Activated naive CD4-positive, alpha-beta T cell treated with anti-CD3 and anti-CD28 coated beads, Interleukin-2, amount 10 ng/mL, durations not matched to agents 7 days and 5 days (primary cell): ENCODE measurements around the gene SPDYE1.
A peak's percentile ranks its signal among the peaks of the same experiment; 100 is the strongest.
"Not testable (repeated sequence)": the region's sequence is repeated elsewhere in the genome, so short reads cannot be mapped to it uniquely, and the experiment has no call there.

ENCODE experiments used
- CTCF ChIA-PET: fragments of 350-600 bp; sonication (Branson Sonifier 250); formaldehyde crosslinking; loops from one replicate; lab custom pipeline; 2021; ENCODE audit warnings: antibody characterized with exemption; lab: Charles Lee
- DNase-seq: peaks from one replicate; pipeline ENCODE4 v3.0.0-alpha.2; 2020
- H3K27ac Mint-ChIP-seq: one replicate; pipeline ENCODE4 v1.8.0; 2021; ENCODE audit warnings: mild to moderate bottlenecking, moderate library complexity, mixed read lengths
- H3K27me3 Mint-ChIP-seq: one replicate; pipeline ENCODE4 v1.8.0; 2021; ENCODE audit warnings: mild to moderate bottlenecking, mixed read lengths
- H3K36me3 Mint-ChIP-seq: one replicate; pipeline ENCODE4 v1.8.0; 2021; ENCODE audit warnings: mixed read lengths
- H3K4me1 Mint-ChIP-seq: one replicate; pipeline ENCODE4 v1.8.0; 2021; ENCODE audit warnings: mixed read lengths
- H3K4me3 Mint-ChIP-seq: one replicate; pipeline ENCODE4 v1.8.0; 2021; ENCODE audit warnings: mild to moderate bottlenecking, moderate library complexity, mixed read lengths
- H3K9me3 Mint-ChIP-seq: one replicate; pipeline ENCODE4 v1.8.0; 2021; ENCODE audit warnings: mixed read lengths

SPDYE1 gene

DNA sequence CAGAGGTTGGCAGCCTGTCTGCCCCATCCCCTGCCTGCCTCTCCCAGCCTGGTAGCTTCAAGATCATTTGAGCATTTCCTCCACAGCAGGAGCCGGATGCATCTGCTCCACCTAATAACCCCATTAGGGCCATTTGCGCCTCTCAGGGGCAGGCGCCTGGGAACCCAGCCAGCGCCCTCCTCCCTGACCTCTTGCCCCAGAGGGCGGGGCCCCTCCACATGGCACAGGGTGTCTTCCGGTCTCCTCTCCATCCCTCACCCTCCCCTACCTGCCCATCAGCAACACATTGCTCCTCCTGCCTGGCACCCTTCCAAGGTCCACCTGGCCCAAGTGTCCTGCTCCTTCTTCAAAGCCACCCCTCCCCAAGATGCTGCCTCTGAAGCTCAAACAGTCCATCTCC is 14.8 kb upstream of the SPDYE1 start:
- H3K27ac Mint-ChIP-seq, H3K4me1 Mint-ChIP-seq, H3K36me3 Mint-ChIP-seq, H3K9me3 Mint-ChIP-seq, H3K4me3 Mint-ChIP-seq, DNase-seq, CTCF ChIA-PET, H3K27me3 Mint-ChIP-seq: not testable (repeated sequence)

DNA sequence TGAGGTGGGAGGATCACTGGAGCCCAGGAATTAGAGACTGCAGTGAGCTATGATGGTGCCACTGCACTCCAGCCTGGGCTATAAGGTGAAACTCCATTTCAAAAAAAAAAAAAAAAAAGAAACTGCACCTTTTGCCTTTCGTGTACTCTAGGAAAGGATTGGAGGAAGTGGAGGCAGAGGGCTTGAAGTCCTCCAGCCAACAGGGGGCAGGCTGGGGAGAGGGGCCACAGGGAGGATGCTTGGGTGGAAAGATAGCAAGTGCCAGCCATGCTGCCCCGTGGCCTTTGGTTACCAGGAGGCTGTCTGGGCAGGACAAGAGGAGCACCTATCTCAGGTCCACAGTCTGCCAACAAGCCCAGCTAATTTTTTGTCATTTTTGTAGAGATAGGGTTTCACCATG is 14.0 kb upstream of the SPDYE1 start:
- not testable (repeated sequence) for H3K36me3 Mint-ChIP-seq, H3K27ac Mint-ChIP-seq, H3K4me3 Mint-ChIP-seq

DNA sequence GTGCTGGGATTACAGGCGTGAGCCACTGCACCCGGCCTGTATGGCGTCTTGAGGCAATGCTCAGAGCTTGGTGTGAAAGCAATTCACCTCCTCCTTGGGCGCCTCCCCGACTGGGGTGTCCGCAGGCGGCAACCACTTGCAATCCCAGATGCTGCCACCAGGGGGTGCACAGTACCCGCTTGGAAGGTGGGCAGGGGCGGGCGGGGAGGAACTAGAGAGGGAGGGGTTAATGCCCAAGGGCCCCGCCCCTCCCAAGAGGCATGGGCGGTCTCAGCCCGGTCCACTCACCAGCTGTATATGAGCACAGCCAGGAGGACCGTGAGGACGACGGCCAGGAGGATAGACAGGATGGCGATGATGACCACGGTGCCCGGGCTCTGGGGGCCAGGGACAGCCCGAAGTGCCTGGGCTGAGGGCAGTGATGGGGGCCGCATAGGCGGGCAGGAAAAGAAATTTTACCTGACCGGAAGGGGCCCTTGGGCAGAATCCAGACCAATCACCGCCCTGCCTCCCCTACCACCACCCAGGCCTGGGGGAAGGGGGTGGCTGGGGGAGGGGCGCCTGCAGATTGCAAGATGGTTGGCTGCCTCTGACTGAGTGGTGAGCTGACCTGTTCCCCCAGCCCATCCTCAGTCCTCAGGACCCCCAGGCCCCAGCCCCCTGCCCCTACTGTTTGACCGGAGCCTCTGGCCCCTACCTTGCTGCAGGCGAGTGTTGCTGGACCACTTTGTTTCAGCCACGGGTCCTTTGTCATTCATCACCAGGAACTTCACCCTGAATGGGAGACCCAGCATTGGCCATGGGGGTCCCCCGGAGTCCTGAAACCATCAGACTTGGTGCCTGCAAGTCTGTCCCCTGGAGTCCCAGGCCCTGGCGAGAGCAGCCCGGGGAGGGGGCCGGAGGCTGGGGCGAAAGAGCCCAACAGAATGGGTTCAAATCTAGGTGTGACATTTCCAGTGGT is 11.5 kb upstream of the SPDYE1 start:
- H3K36me3 Mint-ChIP-seq, H3K27ac Mint-ChIP-seq, H3K27me3 Mint-ChIP-seq, CTCF ChIA-PET, H3K9me3 Mint-ChIP-seq, H3K4me1 Mint-ChIP-seq, H3K4me3 Mint-ChIP-seq: not testable (repeated sequence)
- peak; percentile 88 for DNase-seq

More for the DNA sequence above, 14.0 kb upstream of the SPDYE1 start:
- H3K9me3 Mint-ChIP-seq, H3K27me3 Mint-ChIP-seq, H3K4me1 Mint-ChIP-seq, DNase-seq, CTCF ChIA-PET: not testable (repeated sequence)

DNA sequence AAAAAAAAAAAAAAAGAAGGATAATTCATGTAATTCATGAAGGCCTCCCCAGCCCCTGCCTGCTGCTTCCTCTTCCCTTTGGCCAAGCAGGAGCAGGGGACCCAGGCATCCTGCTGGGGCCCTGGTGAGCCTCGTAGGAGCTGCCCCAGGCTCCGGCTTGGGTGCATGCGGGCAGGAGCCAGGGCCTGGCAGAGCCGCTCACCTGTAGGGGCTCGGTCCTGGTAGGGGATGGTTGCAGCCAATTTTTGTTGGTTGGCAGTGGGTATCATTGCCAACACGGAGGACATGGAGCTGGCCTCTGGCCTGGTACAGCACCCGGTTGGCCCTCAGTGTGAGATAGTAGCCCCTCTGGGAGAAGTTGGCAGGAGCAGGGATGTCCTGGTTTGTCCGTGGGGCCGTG is 10.2 kb upstream of the SPDYE1 start:
- H3K27me3 Mint-ChIP-seq, H3K4me3 Mint-ChIP-seq, H3K27ac Mint-ChIP-seq, DNase-seq, H3K36me3 Mint-ChIP-seq, H3K4me1 Mint-ChIP-seq, CTCF ChIA-PET, H3K9me3 Mint-ChIP-seq: not testable (repeated sequence)

DNA sequence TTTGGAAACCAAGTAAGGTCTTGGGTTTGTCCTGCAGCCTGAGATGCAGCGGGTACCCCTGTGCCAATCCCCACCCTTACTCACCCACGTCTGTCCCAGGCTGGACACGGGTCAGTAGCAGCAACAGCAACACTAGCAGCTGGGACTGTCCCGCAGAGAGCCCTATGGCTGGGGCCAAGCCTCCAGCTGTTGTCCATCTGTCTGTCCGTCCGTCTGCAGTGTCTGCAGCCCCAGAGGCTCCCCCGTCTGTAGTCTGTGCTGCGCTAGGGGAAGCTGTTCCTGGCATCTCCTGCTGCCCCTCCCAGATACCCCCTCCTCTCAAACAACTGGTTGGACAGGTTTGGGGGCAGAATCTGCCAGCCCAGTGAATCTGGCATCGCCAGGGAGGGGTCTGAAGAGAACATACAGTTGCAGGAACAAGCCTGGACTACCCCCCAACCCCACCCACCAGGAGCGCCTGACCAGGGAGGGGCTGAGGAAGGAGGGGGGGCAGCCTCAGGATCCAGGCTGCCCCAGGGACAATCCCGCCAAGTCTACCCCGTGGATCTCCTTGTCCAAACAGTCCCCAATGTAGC is 7.6 kb upstream of the SPDYE1 start:
- CTCF ChIA-PET, H3K4me1 Mint-ChIP-seq, H3K9me3 Mint-ChIP-seq, H3K4me3 Mint-ChIP-seq, DNase-seq, H3K27me3 Mint-ChIP-seq, H3K36me3 Mint-ChIP-seq, H3K27ac Mint-ChIP-seq: not testable (repeated sequence)

DNA sequence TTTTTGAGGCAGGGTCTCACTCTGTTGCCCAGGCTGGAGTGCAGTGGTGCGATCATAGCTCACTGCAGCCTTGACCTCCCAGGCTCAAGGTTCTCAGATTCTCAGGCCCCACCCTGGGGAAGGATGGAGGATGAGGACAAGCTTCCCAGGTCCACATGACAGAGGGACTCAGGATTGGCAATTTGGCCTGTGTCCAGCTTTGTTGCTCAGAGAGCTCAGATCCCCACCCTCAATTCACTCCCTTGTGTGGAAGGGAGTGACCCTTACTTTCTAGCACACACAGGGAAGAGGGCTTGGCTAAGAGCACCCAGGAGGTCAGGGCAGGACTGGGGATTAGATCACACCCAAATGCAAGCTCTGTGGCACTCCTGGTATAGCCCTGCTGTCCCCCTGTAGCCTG is 6.9 kb upstream of the SPDYE1 start:
- H3K27ac Mint-ChIP-seq, H3K4me1 Mint-ChIP-seq, H3K36me3 Mint-ChIP-seq, DNase-seq, H3K27me3 Mint-ChIP-seq, H3K4me3 Mint-ChIP-seq, H3K9me3 Mint-ChIP-seq, CTCF ChIA-PET: not testable (repeated sequence)

DNA sequence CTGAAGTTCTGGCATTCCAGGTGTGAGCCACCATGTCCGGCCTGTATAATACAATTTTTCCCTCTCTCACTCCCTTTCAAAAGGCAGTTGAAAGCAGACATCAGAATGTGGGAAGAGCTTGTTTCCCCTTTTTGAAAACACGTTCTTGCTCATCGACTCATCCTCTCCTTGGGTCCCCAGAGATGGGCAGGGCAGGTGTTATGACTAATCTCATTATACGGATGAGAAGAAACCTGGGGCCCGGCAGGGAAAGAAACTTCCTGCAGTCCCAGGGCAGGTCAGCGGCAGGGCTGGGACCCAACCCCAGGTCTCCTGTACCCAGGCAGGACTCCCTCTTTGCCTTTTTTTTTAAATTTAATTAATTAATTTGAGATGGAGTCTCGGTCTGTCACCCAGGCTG is 4.8 kb upstream of the SPDYE1 start:
- H3K36me3 Mint-ChIP-seq, H3K9me3 Mint-ChIP-seq, H3K27ac Mint-ChIP-seq, DNase-seq, H3K4me3 Mint-ChIP-seq, H3K4me1 Mint-ChIP-seq, CTCF ChIA-PET, H3K27me3 Mint-ChIP-seq: not testable (repeated sequence)

DNA sequence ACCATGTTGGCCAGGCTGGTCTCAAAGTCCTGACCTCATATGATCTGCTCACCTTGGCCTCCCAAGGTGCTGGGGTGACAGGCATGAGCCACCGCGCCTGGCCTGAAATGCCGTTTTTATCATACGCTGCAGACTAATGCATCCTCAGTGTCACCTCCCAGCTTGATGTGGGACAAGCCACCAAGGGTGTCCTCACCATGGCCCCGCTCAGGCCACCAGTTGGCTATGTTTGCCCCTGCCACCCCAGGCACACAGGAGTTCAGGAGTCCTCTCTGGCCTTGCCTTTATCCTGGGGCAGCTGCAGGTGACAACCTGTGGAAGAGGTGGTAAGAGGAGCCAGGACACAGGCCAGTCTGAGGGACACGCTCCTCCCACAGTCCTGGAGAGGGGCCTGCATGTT is 3.0 kb upstream of the SPDYE1 start:
- DNase-seq, CTCF ChIA-PET, H3K4me1 Mint-ChIP-seq, H3K36me3 Mint-ChIP-seq, H3K27me3 Mint-ChIP-seq, H3K9me3 Mint-ChIP-seq, H3K27ac Mint-ChIP-seq, H3K4me3 Mint-ChIP-seq: not testable (repeated sequence)

DNA sequence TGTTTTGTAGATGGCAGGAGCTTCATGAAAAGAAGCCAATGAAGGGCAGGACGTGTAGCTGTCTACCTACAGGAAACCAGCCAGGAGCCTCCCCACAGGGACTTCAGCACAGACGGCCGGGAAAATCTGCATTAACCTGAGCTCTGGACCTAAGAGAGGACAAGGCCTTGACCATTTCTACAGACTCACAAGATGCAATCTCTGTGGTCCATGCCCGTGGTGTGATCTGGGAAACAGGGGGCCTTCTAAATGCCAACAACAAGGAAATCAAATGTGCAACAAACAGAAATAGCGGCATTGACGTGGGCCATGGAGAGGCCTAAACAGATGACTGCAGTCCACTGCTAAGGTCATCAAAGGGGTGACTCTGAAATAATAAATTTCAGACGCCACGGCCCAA is 14.4 kb downstream of the SPDYE1 start:
- H3K9me3 Mint-ChIP-seq, H3K27me3 Mint-ChIP-seq, H3K4me1 Mint-ChIP-seq, H3K27ac Mint-ChIP-seq, CTCF ChIA-PET, H3K36me3 Mint-ChIP-seq, DNase-seq, H3K4me3 Mint-ChIP-seq: not testable (repeated sequence)

DNA sequence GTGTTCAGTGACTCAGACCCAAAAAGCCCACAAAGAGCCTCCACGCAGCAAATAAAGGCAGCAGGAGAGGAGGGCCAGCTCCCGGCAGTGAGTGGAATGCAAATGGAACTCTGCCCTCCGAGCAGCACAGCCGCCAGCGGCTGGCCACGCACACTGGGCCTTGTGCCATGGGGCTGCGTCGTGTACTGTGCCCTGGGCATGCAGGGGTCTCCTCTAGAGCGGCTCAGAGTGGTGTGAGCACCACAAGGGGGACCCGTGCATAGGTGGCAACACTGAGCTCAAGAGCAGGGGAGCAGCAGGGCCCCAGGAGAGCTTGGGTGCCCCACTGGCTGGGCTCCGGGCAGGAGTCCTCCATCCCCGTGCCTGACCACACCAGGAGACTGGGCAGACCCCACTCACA is 17.4 kb downstream of the SPDYE1 start:
- H3K4me1 Mint-ChIP-seq, result peaks cover 13% of the 10 kb centered on the region
- H3K9me3 Mint-ChIP-seq, H3K36me3 Mint-ChIP-seq, H3K27me3 Mint-ChIP-seq, H3K4me3 Mint-ChIP-seq, DNase-seq, CTCF ChIA-PET, H3K27ac Mint-ChIP-seq: not testable (repeated sequence)

DNA sequence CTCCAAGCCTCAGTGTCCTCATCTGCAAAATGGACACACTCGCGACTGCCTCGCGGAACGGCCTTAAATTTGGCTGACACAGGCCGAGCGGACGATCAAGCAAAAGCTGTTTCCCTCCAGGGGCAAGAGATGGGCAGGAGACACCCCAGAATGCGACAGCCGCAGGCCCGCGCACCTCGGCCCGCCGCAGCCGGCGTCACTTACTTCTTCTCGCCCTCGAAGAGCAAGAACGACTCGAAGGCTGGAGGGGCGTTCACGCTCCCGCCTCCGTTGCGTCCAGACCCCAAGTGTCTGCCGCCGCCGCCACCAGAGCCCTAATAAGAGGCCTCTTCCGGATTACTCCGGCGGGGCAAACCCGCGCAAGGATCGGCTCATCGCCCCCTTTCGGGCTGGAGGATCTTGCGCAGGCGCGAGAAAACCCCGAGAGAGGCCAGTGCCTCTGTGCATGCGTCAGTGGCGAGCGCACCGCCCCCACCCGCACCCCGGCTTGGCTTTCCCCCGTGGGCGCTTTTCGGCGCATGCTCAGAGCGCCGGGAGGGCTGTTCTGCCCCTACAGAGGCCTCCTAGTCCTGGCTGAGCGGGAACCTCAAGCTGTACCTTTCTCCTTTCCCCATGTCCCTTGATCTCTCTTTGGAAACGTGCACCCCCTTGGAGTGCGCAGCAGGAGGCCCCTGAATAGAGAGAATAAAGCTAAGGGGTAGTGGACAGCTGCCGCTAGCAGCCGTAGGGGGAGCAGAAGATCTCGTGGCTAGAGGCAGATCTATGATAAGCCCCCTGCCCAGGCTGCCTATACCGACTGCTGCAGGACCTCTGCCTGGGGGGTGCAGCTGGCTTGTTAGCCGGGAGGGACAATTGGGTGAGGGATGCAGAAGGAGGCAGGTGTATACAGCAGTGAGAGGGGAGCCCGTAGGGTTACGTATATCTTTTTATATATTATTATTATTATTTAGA is 21.4 kb downstream of the SPDYE1 start:
- H3K9me3 Mint-ChIP-seq, H3K36me3 Mint-ChIP-seq, H3K27me3 Mint-ChIP-seq: not testable (repeated sequence)
- peaks cover 23% of the 10 kb centered on the region for H3K4me1 Mint-ChIP-seq
- DNase-seq, result peak; percentile 99
- CTCF ChIA-PET, result interaction anchor here (1.0 to 2.0 kb wide), 4 partner anchors 27 to 546 kb away, joined by 3 to 7 read pairs (median 4); no protein-coding TSS in a partner anchor
- H3K27ac Mint-ChIP-seq, result peak overlapping the region; percentile 88
- peak overlapping the region; percentile 89 for H3K4me3 Mint-ChIP-seq

DNA sequence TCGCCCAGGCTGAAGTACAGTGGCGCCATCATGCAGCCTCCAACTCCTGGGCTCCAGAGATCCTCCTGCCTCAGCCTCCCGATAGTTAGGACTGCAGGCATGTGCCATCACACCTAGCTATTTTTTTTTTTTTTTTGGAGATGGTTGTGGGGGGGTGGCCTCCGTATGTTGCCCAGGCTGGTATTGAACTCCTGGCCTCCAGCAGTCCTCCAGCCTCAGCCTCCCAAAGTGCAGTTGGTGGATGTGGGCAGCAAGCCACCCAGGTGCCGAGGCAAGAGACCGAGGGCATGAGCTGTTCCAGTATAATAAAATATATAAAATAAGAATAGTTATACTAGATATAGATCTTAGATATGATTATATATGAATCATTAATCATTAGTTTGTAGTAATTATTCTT is 22.1 kb downstream of the SPDYE1 start:
- not testable (repeated sequence) for DNase-seq, H3K27me3 Mint-ChIP-seq, H3K36me3 Mint-ChIP-seq, H3K9me3 Mint-ChIP-seq, H3K27ac Mint-ChIP-seq, H3K4me3 Mint-ChIP-seq
- peaks cover 23% of the 10 kb centered on the region for H3K4me1 Mint-ChIP-seq
- CTCF ChIA-PET, result interaction anchor here (1.0 to 2.0 kb wide), 4 partner anchors 26 to 545 kb away, joined by 3 to 7 read pairs (median 4); no protein-coding TSS in a partner anchor

DNA sequence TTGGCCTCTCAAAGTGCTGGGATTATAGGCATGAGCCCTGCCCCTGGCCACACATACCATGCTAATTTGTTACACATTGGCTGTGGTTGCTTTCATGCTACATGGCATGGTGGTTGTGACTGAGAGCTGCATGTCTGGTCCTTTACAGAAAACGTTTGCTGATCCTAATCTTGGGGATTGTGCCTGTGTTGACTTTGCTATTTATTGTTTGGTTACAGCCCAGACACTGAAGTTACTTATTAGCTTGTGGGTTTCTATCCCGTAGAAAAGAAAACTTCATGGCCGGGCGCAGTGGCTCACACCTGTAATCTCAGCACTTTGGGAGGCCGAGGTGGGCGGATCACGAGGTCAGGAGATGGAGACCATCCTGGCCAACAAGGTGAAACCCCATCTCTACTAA is 24.4 kb downstream of the SPDYE1 start:
- H3K4me3 Mint-ChIP-seq, DNase-seq, H3K27me3 Mint-ChIP-seq, CTCF ChIA-PET, H3K36me3 Mint-ChIP-seq, H3K9me3 Mint-ChIP-seq, H3K27ac Mint-ChIP-seq: not testable (repeated sequence)
- peaks cover 21% of the 10 kb centered on the region for H3K4me1 Mint-ChIP-seq

DNA sequence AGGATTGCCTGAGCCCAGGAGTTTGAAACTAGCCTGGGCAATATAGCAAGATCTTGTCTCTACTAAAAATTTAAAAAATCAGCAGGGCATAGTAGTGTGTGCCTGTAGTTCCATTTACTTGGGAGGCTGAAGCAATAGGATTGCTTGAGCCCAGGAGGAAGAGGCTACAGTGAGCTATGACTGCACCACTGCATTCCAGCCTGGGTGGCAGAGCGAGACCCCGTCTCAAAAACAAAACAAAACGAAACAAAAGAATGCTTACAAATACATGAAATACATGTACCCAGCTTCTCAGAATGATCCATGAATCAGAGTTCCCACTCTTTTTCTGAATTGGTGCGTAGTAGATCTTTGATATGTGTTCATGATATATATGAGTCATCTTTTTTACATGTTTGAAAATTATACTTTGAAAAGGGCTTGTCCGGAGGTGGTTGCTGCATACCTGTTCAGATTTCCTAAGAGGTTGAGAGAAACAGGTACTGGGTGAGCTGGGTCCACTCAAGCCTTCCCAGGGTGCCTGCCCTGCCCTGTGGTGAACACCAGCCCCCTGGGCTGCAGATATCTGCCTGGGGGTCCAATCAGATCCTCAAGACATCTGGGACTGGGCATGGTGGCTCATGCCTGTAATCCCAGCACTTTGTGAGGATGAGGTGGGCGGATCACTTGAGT is 25.2 kb downstream of the SPDYE1 start:
- H3K27ac Mint-ChIP-seq, DNase-seq, H3K4me3 Mint-ChIP-seq, H3K36me3 Mint-ChIP-seq, CTCF ChIA-PET, H3K27me3 Mint-ChIP-seq, H3K9me3 Mint-ChIP-seq: not testable (repeated sequence)
- H3K4me1 Mint-ChIP-seq, result peaks cover 18% of the 10 kb centered on the region
